ENCODE data around the gene ADORA1. TPM values are rescaled to one million over a fixed set of nuclear protein-coding genes. Genes with fewer than 3 reads are reported as not detected.

Gene ADORA1
- total and polyA plus RNA-seq, 8 donors, result 1.6 to 18.7 (median 9.3) TPM

DNA sequence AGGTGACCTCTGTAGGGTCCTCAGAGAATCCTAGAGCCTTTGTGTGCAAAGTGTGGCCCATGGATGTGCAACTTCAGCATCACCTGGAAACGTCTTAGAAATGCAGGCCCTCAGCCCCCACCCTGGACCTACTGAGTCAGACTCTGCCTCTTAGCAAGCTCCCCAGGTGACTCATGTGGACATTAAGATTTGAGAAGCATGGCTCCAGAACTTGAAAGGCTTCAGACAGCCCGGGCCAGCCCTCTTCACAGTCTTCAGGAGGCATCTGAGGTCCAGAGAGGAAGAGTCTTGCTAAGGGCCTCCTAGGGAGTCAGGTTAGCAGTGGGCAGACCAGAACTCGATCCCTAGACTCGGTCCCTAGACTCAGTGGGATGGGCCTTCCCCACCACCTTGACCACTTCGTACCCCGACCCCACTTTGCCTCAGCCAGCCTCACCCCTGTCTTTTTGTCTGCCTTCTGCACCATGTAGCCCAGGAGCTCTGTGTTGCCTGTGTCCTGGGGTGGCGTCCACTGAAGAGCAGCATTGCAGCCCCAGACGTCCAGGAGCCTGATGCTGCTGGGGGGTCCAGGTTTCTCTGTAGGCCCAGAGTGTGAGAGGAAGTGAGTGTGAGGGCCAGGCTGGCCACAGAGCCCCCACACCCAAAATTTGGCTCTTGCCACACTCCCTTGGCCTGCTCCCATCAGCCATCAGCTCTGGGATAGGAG, 43.3 kb downstream of the ADORA1 start:
- Histone ChIP-seq H3K27me3 (no peaks in the 10 kb centered on the region), H3K4me1 (peaks cover 3 to 15% of the 10 kb centered on the region in 2 donors), H3K4me3 (no peak overlapping the region), H3K27ac (no peak overlapping the region), H3K9me3 (no peaks in the 10 kb centered on the region), H3K36me3 (no peaks in the 10 kb centered on the region)
- no peak for ATAC-seq
- no peak for DNase-seq
- TF ChIP-seq, protein P1, sequence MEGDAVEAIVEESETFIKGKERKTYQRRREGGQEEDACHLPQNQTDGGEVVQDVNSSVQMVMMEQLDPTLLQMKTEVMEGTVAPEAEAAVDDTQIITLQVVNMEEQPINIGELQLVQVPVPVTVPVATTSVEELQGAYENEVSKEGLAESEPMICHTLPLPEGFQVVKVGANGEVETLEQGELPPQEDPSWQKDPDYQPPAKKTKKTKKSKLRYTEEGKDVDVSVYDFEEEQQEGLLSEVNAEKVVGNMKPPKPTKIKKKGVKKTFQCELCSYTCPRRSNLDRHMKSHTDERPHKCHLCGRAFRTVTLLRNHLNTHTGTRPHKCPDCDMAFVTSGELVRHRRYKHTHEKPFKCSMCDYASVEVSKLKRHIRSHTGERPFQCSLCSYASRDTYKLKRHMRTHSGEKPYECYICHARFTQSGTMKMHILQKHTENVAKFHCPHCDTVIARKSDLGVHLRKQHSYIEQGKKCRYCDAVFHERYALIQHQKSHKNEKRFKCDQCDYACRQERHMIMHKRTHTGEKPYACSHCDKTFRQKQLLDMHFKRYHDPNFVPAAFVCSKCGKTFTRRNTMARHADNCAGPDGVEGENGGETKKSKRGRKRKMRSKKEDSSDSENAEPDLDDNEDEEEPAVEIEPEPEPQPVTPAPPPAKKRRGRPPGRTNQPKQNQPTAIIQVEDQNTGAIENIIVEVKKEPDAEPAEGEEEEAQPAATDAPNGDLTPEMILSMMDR (IDR thresholded peaks at IDR 0.05), result no peak
- intact Hi-C loops (cut with DNase I), result no loop called here

DNA sequence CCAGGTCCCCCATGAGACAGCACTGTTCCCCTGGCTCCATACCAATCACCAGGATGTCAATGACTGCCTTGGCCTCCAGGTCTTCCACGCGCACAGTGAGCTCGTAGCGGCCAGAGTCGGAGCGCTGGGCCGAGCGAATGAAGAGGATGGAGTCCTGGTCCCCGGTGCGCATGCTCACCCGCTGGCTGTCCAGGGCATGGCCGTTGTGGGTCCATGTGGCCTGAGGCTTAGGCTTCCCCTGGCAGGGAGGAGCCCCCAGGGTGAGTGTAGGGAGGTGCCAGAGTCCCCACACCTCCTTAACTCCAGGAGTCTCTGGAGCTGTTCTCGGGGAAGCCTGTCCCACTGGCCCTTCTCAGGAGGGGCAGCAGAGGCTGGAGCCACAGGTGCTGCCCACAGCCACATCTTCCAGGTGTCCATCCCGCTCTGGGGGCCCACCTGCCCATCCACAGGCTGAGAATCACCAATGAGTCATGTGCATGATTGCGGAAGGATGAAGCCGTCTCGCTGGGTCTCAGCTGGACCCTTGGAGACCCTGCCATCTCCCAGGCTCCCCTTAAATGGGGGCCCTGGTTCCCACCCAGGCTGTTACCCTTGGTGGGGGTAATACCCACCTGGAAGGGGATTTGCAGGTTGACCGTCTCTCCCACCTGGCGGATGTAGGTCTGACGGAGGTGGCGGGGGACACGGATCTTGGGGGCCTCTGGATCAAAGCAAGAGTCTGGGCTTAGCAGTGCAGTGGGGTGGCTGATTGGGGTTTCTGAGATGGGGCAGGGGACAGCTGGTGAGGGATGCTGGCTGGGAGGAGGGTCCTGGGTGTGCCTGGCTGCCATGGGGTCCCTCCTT, 44.0 kb downstream of the ADORA1 start:
- TF ChIP-seq, protein P1 (IDR thresholded peaks at IDR 0.05), result no peak
- intact Hi-C loops (cut with DNase I), result no loop called here
- ATAC-seq (no peak), DNase-seq (no peak)
- Histone ChIP-seq H3K36me3 (no peaks in the 10 kb centered on the region), H3K4me1 (peaks cover 8 to 23% of the 10 kb centered on the region in 2 donors), H3K27ac (no peak overlapping the region), H3K4me3 (no peak overlapping the region), H3K27me3 (no peaks in the 10 kb centered on the region), H3K9me3 (no peaks in the 10 kb centered on the region)

DNA sequence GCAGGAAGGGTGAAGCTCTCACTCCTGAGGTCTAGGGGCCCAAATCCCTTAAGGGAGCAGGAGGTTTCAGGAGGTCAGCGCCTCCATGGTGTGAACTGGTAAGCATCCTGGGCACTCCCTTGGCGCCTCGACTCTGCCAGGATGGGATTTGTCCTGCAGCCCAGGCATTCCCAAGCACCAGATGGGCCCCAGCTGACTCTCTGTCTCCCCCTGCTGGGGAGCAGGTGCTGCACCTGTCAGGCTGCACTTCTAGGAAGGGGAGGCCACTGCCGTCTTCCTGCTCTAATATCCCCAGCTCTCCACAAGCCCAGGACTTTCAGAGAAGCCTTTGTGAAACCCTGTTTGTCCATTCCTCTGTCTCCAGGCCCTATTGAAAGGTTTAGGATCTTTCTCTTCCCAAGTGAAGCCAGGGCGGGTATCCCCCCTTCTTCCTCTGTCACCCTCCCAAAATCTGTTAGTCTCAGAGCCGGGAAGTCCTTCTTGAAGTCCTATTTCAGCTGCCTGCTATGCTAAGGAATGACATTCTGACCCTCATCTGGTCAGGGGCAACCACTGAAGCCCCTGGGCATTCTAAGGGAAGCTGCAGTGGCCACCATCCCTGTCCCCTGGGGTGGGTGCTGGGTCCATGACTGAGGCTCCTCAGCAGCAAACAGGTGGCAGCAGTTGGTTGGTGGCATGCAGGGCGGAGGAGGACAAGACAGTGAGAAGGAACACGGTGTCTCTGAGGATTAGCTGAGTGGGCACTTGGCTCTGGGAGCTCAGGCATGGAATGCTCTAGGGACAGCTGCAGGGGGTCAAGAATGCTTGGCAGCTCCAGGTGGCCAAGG, 44.9 kb downstream of the ADORA1 start:
- no peak overlapping the region for H3K4me3 ChIP-seq
- peaks cover 8 to 29% of the 10 kb centered on the region in 2 donors for H3K4me1 ChIP-seq
- H3K27ac ChIP-seq, result no peak overlapping the region
- H3K9me3 ChIP-seq, result no peaks in the 10 kb centered on the region
- H3K27me3 ChIP-seq, result no peaks in the 10 kb centered on the region
- TF ChIP-seq, protein P1 (IDR thresholded peaks at IDR 0.05), result peak; percentile 80 to 84
- peak in 3 of 4 donors; percentile 56 to 86 (median 71) for DNase-seq
- no peaks in the 10 kb centered on the region for H3K36me3 ChIP-seq
- intact Hi-C loops (cut with DNase I), result no loop called here
- ATAC-seq, result peak; percentile 87

DNA sequence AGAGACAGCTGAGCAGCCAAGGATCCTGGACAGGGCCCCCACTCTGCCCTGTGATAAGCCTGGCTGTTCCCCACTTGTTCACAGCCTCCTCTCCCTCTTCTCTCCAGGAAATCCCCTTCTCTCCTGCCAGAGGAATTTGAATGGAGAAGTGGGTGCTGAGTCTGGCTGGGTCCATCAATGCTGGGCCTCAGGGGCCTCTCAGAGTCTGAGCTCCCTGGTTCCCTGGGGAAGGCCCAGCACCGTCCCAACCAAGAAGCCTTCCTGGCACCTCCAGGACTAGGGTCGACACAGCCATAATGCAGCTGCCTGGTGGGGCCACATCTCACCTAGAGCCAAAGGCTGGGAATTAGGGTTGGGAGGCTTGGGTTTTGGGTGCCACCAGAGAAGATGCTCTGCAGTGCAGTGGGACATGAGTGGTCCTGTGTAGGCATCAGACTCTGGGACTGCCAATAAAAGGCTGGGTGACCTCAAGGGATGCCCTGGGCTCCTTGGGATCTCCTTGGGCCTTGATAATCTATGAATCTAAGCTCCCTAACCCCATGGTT, 45.6 kb downstream of the ADORA1 start:
- no peaks in the 10 kb centered on the region for H3K36me3 ChIP-seq
- H3K27me3 ChIP-seq, result no peaks in the 10 kb centered on the region
- no peak overlapping the region for H3K27ac ChIP-seq
- intact Hi-C loops (cut with DNase I), result no loop called here
- TF ChIP-seq, protein P1 (IDR thresholded peaks at IDR 0.05), result no peak
- ATAC-seq (no peak), DNase-seq (no peak)
- H3K4me1 ChIP-seq, result peaks cover 8 to 32% of the 10 kb centered on the region in 2 donors
- H3K4me3 ChIP-seq, result no peak overlapping the region
- H3K9me3 ChIP-seq, result no peaks in the 10 kb centered on the region

Measured in left lung (tissue), 10 donors.